PC-3 (cell line): Measurements from ENCODE around the gene PHEX. TPM values are rescaled to one million over a fixed set of nuclear protein-coding genes. Genes with fewer than 3 reads are reported as not detected.
A peak's percentile ranks its signal among the peaks of the same experiment; 100 is the strongest.

ENCODE experiments used
- ATAC-seq: fragments of 200-7000 bp; cut with Tn5 transposase; 2 replicates; pipeline ENCODE4 v1.9.1; 2020; ENCODE audit warnings: mild to moderate bottlenecking, moderate library complexity
- BruUV-seq: library from RNA; stranded (reverse); fragments of 400-500 nt; replicated peaks from 2 replicates; lab custom pipeline; 2021; lab: Mats Ljungman, UMichigan
- CTCF ChIA-PET: fragments of 300-600 bp; sonication (Branson Sonifier 250); formaldehyde crosslinking; loops from one replicate; lab custom pipeline; 2022; ENCODE audit warnings: antibody characterized with exemption; lab: Charles Lee
- POLR2A ChIA-PET: fragments of 300-600 bp; sonication (Branson Sonifier 250); formaldehyde crosslinking; loops from one replicate; lab custom pipeline; 2022; ENCODE audit warnings: antibody characterized with exemption; ENCODE audit not compliant: unreplicated experiment; lab: Charles Lee
- DNase-seq: peaks from one replicate; pipeline ENCODE4 v3.0.0-alpha.2; 2015
- H2AFZ ChIP-seq: fragments of 300-600 bp; sonication (generic); 2 replicates; pipeline ENCODE4 v1.6.0; 2016; ENCODE audit warnings: antibody characterized with exemption, low read length
- H3F3A ChIP-seq: fragments of 300-600 bp; sonication (generic); one replicate; pipeline ENCODE4 v1.6.0; 2017; ENCODE audit warnings: antibody characterized with exemption, low read length, control low read depth, mild to moderate bottlenecking; ENCODE audit not compliant: unreplicated experiment
- H3K27ac ChIP-seq: fragments of 300-600 bp; sonication (generic); 2 replicates; pipeline ENCODE4 v1.5.1; 2016; ENCODE audit warnings: mild to moderate bottlenecking, low read length
- H3K27me3 ChIP-seq: fragments of 300-600 bp; sonication (generic); 2 replicates; pipeline ENCODE4 v1.6.1; 2016; ENCODE audit warnings: low read length, mixed read lengths
- H3K36me3 ChIP-seq: fragments of 300-600 bp; sonication (generic); 2 replicates; pipeline ENCODE4 v1.6.1; 2016; ENCODE audit warnings: low read depth, mixed run types, low read length, mixed read lengths
- H3K4me1 ChIP-seq: fragments of 300-600 bp; sonication (generic); 2 replicates; pipeline ENCODE4 v1.5.1; 2016; ENCODE audit warnings: low read length; ENCODE audit not compliant: insufficient read depth
- H3K4me2 ChIP-seq: fragments of 300-600 bp; sonication (generic); 2 replicates; pipeline ENCODE4 v1.6.0; 2016; ENCODE audit warnings: low read length
- H3K4me3 ChIP-seq: fragments of 300-600 bp; sonication (generic); 2 replicates; pipeline ENCODE4 v1.5.1; 2016; ENCODE audit warnings: mild to moderate bottlenecking, low read length, mixed read lengths
- H3K79me2 ChIP-seq: fragments of 300-600 bp; sonication (generic); 2 replicates; pipeline ENCODE4 v1.6.1; 2017; ENCODE audit warnings: low read length, mixed read lengths
- H3K9ac ChIP-seq: fragments of 300-600 bp; sonication (generic); 2 replicates; pipeline ENCODE4 v1.6.0; 2016; ENCODE audit warnings: mild to moderate bottlenecking, low read length
- H3K9me2 ChIP-seq: fragments of 300-600 bp; sonication (generic); replicated peaks from 2 replicates; pipeline ENCODE4 v1.6.1; 2016; ENCODE audit warnings: mixed run types, low read length, mixed read lengths
- H3K9me3 ChIP-seq: fragments of 300-600 bp; sonication (generic); 2 replicates; pipeline ENCODE4 v1.6.1; 2016; ENCODE audit warnings: low read length, mixed read lengths
- H4K20me1 ChIP-seq: fragments of 300-600 bp; sonication (generic); 2 replicates; pipeline ENCODE4 v1.6.1; 2016; ENCODE audit warnings: low read length, mixed read lengths
- CTCF ChIP-seq: fragments of 300-600 bp; sonication (generic); conservative IDR thresholded peaks from 2 replicates; pipeline ENCODE4 v1.5.1; 2017; ENCODE audit warnings: antibody characterized with exemption, low read depth, mild to moderate bottlenecking, low read length
- EZH2 ChIP-seq: fragments of 300-600 bp; sonication (generic); IDR thresholded peaks from one replicate; pipeline ENCODE4 v1.6.1; 2017; ENCODE audit warnings: antibody characterized with exemption, mild to moderate bottlenecking, low read length; ENCODE audit not compliant: unreplicated experiment
- EZH2phosphoT487 ChIP-seq: fragments of 300-600 bp; sonication (generic); IDR thresholded peaks from 2 replicates; pipeline ENCODE4 v1.6.1; 2018; ENCODE audit warnings: mild to moderate bottlenecking, antibody characterized with exemption, low read length, borderline replicate concordance
- intact Hi-C: fragments of 100-400 bp; cut with micrococcal nuclease; formaldehyde crosslinking; loops from 2 replicates; pipeline ENCODE4 v1.9.0; 2023
- total RNA-seq: library from RNA; depleted of rRNA; stranded (reverse); fragments of >200 nt; gene quantifications from 2 replicates; pipeline ENCODE4 v1.2.3, GENCODE V29; 2014

Gene PHEX
- total RNA-seq, 1 experiment from 2014 or later, result 0.62 TPM

DNA sequence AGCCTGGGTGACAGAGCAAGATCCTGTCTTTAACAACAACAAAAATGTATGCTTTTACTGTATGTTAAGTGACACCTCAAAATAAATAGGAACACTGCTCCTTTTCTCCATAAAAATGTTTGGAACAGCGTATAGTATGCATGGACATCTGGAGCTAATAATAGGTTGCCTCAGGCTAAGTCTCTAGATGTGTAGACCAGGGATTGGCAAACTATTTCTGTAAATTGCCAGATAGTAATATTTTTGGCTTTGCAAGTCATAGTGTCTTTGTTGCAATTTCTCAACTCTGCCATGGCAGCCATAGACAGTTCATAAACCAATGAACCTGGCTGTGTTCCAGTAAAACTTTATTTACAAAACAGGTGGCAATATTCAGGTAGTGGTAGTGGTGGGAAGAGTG, 164.0 kb downstream of the PHEX start:
- BruUV-seq, result no TSS peak

GRCh38 chrX:22202251-22202650, 170.1 kb downstream of the PHEX start:
- intact Hi-C loops, result no loop called here
- H3K4me1 ChIP-seq, result no peaks in the 10 kb centered on the region
- H4K20me1 ChIP-seq, result no peaks in the 10 kb centered on the region
- CTCF ChIA-PET, result no interaction called here
- H3K9me3 ChIP-seq, result no peaks in the 10 kb centered on the region
- no peaks in the 10 kb centered on the region for H3K27me3 ChIP-seq
- TF ChIP-seq EZH2 (no peak), EZH2phosphoT487 (no peak), CTCF (no peak)
- no peaks in the 10 kb centered on the region for H3F3A ChIP-seq
- no peaks in the 10 kb centered on the region for H3K36me3 ChIP-seq
- BruUV-seq, result no TSS peak
- POLR2A ChIA-PET, result no interaction called here
- no peak for DNase-seq
- H3K4me3 ChIP-seq, result no peak overlapping the region
- H2AFZ ChIP-seq, result no peak overlapping the region
- H3K79me2 ChIP-seq, result no peaks in the 10 kb centered on the region
- H3K4me2 ChIP-seq, result no peak overlapping the region
- ATAC-seq, result no peak
- no peak overlapping the region for H3K27ac ChIP-seq
- no peak overlapping the region for H3K9ac ChIP-seq
- no peaks in the 10 kb centered on the region; the same call in 1 of the 2 replicates for H3K9me2 ChIP-seq

More for the DNA sequence above, 164.0 kb downstream of the PHEX start:
- Histone ChIP-seq H2AFZ (no peak overlapping the region), H3F3A (no peaks in the 10 kb centered on the region), H3K36me3 (no peaks in the 10 kb centered on the region), H3K4me1 (0 out of 2 replicates have a peak, but pooled peaks cover 3% of the 10 kb centered on the region), H3K79me2 (no peaks in the 10 kb centered on the region), H3K27ac (no peak overlapping the region), H3K4me3 (no peak overlapping the region), H3K9me2 (no peaks in the 10 kb centered on the region), H3K4me2 (no peak overlapping the region), H3K9me3 (no peaks in the 10 kb centered on the region), H3K27me3 (no peaks in the 10 kb centered on the region), H3K9ac (no peak overlapping the region), H4K20me1 (no peaks in the 10 kb centered on the region)
- ChIA-PET CTCF (interaction anchor here (0.6 kb wide), 1 partner anchor 211 kb away, joined by 5 read pairs; no protein-coding TSS in a partner anchor), POLR2A (no interaction called here)
- ATAC-seq (no peak), DNase-seq (peak; percentile 3)
- TF ChIP-seq EZH2, result no peak
- TF ChIP-seq CTCF, result no peak
- no peak for TF ChIP-seq EZH2phosphoT487
- intact Hi-C loops, result no loop called here

DNA sequence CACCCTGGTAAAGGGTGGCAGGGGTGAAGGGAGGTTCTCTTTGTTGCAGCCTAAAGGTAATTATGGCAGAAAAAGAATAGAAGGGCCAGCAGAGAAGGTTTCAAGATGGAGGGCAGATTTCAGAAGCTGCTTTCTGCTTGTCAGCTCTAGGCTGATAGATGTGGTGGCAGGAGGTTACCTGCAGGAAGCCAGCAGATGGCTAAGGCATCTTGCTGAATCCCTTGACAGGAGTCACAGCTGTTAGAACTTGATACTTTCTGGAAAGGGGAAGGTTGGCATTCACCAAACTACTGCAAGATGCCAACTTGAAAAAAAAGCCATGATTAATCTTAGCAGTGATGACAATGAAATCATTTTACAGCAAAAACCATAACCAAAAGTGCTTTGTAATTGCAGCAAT, 171.1 kb downstream of the PHEX start:
- no TSS peak for BruUV-seq
- Histone ChIP-seq H3K36me3 (no peaks in the 10 kb centered on the region), H3K9me3 (no peaks in the 10 kb centered on the region), H3K4me1 (no peaks in the 10 kb centered on the region), H2AFZ (no peak overlapping the region), H3K4me2 (no peak overlapping the region), H3F3A (no peaks in the 10 kb centered on the region), H3K4me3 (no peak overlapping the region), H3K9me2 (no peaks in the 10 kb centered on the region; the same call in 1 of the 2 replicates), H3K27me3 (no peaks in the 10 kb centered on the region), H3K27ac (no peak overlapping the region), H3K79me2 (no peaks in the 10 kb centered on the region), H3K9ac (no peak overlapping the region), H4K20me1 (no peaks in the 10 kb centered on the region)
- intact Hi-C loops, result no loop called here
- POLR2A ChIA-PET, result no interaction called here
- ATAC-seq, result no peak
- no peak for DNase-seq
- TF ChIP-seq EZH2, result no peak
- no peak for TF ChIP-seq CTCF
- CTCF ChIA-PET, result no interaction called here
